ENCODE measurements around the gene MYO3B.
"Not testable (repeated sequence)": the region's sequence is repeated elsewhere in the genome, so short reads cannot be mapped to it uniquely, and the experiment has no call there.

MYO3B gene

DNA sequence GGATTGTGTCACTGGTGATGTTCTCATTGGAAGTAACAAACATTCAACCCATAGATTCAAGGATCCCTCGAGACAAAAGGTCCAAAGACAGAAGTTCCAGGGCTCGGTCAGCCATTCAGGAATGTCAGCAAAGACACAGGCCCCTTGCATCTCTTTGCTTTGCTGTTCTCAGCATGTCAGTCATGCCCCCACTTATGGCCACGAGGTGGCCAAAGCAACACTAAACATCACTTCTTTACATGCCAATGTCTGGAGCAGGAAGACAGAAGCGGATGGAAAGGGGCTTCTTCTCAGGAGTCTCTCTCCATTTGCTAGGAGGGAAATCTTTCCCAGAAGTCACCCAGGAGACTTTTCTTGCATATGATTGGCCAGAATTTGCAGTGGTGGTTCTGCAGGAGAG, 345.6 kb downstream of the MYO3B start:
- DNase-seq: no peak

DNA sequence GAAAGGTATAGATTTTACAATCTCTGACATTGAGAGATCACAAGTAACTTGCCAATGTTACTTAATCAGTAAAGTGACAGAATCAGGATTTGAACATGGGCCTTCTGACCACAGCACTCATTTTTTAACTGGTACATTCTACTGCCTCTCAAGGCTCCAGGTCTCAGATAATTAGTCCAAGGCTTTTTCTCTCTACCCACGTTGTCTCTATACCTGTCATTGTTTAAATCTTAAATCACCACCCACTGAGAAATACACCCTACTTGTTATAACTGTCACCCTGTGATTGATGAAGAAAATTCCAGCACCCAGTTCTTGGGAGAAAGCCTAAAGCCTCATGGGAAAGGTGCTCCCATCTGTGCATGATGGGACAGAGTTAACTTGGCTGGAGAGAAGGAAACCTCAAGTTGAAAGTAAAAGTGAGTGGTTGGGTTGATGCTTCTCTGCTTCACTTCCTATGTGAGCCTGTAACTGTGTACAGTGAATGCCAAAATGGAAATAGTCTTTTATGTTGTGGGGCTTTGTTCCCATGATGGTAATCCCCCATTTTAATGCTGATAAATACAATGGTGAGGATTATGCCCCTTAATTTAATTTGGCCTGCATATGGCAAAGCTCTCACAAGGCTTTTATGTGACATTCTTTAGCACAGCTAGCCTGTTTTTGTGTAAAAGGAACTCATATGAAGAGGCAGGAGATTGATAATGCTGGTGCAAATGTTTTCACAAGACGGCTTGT, 347.1 kb downstream of the MYO3B start:
- no peak for DNase-seq

DNA sequence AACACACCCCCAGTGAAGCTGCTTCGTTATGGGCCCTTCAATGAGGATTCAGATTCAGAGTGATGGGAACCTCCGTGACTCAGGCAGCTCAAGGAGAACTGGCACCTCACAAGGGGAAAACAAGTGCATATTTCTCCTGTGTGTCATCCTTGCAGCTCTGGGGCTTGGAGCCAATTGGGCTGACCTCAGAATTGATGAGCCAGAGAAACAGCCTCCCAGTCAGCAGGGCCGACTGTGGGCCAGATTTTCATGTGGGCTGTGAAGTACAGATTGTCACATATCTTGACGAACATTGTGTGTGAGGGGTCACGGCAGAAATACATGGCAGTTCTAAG, 347.6 kb downstream of the MYO3B start:
- DNase-seq: peak; percentile 47

DNA sequence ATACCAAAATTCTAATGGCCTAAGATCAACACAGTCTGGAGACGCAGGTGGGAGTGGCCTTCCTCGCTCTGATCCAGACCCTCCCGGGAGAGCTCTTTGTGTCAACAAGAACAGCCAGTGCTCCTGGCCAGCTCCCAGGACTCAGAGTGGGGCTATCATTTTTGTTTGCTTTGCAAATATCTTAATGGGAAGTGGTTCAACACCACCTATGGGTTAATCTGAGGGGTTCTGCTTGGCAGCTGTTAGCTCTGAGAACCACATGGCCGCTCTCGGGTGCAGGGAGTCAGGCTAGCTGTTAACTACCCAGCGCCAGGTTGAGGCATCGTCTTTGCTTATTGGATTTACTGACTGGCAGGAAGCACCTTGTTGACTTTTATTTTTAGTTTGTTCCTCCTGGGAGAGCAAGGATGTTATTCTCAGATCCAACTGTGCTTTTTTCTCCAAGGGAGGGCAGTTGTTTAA, 352.4 kb downstream of the MYO3B start:
- DNase-seq: no peak

DNA sequence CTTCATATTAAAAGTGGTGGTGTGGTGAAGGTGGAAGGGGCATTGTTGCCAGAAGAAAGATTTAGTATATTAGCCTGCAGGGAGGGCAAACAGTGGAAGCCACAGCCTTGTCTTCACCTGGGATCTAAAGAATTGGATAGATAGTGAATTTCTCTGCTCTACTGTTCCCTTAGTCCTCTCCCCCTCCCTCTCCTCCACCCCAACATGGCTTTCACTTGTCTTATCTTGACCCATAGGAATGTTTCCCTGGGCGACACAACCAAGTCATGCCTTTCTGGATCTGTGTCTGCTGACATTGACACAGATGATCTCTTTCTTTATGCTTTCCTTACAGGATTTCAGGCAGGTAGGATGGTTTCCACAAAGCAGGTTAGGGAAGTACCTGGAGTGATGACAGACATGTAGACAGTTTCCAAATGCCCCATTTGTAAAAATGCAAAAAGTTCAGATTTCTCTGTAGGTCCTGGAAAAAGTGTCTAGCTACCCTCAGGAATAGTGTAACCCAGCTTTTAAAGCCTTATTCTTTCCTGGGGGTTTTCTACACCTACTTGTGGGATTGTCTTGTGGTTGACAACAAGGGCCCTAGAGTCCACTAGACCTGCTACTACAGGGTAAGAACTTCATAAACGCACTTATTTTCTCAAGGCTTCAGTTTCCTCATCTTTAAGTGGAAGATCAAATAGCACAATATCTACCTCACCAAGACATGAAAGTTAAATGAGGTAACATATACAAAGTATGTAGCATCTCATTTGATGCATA, 353.0 kb downstream of the MYO3B start:
- no peak for DNase-seq

DNA sequence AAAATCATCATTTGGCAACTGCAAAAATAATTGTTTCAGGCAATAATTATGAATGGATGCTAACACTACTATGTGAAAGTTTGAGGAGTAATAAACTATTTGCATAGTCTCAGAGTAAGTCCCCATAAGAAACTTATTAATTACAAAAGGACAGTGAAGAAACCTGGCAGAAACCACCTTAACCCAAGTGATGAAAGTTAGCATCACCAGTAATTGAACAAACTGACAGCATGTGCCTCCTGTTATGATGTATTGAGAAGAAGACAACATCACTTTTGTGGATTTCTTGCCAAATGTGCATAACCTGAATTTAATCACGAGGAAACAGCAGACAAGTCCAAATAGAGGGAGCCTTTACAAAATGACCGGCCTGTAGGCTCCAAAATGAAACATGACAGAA, 353.9 kb downstream of the MYO3B start:
- DNase-seq: no peak

DNA sequence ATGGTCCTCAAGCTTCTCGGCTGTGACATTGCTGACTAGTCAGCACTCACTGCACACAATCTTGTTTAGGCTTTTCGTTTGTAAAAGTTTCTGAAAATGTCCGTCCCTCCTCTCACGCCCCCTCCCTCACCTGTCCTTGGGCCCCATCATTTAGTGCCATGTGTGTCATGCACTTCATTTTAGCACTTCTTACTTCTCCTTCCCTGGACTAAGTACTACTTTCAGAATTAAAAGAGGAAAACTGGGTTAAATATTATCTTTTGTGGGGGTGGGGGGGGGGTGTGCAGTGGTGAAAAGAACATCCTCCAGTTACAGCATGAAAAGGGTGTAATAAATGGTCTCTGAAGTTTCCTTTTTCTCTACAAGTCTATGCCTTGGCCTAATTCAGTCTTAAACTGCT, 355.2 kb downstream of the MYO3B start:
- no peak for DNase-seq

DNA sequence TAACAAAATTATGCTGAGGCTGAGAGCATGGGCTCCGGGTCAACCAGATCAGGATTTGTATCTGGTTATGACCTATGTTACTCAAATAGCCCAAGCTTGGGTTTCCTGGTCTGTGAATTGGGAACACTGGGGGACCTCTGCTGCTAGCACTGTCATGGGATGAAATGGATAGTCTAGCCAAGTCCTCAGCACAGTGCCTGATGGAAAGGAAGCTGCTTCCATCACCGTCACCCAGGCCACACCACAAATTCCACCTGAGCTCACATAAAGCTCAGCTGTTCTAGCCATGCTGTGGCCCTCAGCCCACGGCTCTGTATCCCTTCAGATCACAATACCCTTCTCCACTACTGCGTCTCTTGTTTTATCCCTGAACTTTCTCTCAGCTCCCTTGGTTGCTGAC, 357.6 kb downstream of the MYO3B start:
- DNase-seq: no peak

DNA sequence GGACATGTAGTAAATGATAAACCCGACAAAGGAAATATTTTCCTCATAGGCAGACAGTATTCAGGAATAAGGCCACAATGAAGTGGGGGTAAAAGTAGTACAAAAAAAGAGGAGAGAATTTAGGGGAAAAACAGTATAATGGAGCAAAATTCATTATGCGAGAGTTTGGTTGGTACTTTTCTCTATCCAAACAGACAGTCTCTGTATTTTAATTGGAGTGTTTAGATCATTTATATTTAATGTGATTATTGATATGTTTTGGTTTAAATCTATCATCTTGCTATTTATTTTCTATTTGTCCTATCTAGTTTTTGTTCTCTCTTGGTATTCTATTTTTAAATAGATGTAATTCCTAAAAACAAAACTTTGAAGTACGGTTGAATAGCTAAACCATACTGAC, 366.9 kb downstream of the MYO3B start:
- no peak for DNase-seq

DNA sequence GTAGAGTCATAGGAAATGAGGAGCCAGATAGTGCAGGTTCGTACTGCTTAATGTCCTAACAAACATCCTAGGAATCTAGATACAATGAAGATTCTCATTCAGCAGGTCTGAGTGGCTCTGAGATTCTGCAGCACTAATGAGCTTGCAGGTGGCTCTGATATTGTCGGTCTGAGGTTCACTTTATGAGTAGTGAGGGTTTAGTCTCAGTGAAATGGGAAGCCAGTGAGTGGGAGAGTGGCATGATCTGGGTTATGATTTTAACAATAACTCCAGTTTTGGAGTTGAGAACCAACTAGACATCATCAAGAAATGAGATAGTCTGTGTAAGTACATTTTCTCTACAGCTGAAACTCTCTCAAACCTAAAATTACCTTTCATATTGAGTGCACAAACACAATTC, 370.4 kb downstream of the MYO3B start:
- DNase-seq: no peak

DNA sequence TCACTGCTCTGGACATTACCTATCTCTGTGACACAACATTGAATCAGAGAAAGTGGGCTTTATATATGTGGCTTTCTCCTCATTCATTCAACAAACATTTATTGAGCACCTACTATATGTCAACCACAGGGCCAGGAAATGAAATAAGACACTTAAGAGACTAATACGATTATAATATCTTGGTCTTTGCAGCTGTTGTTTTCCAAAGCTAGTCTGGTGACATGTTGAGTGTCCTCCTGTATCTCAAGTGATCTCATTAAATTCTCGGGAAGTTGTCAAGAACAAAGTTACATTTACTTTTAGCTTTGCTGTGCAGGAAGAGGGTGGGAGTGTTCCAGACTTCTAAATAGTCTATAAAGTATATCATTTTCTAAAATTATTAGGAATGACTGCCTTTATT, 372.6 kb downstream of the MYO3B start:
- DNase-seq: no peak

DNA sequence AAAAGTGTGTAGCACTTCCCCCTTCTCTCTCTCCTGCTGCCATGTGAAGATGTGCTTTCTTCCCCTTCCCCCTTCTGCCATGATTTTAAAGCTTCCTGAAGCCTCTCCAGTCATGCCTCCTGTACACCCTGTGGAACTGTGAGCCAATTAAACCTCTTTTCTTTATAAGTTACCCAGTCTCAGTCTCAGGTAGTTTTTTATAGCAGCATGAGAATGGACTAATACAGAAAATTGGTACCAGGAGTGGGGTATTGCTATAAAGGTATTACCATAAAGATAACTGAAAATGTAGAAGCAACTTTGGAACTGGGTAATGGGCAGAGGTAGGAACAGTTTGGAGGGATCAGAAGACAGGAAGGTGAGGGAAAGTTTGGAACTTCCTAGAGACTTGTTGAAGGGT, 374.0 kb downstream of the MYO3B start:
- DNase-seq: not testable (repeated sequence)

DNA sequence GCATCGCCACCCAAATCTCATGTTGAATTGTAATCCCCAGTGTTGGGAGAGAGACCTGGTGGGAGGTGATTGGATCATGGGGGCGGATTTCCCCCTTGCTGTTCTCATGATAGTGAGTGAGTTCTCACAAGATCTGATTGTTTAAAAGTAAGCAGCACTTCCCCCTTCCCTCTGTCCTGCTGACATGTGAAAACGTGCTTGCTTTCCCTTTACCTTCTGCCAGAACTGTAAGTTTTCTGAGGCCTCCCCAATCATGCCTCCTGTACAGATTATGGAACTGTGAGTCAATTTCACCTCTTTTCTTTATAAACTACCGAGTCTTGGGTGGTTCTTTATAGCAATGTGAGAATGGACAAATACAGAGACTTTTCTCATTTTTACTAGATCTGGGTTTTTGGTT, 375.8 kb downstream of the MYO3B start:
- DNase-seq: no peak

DNA sequence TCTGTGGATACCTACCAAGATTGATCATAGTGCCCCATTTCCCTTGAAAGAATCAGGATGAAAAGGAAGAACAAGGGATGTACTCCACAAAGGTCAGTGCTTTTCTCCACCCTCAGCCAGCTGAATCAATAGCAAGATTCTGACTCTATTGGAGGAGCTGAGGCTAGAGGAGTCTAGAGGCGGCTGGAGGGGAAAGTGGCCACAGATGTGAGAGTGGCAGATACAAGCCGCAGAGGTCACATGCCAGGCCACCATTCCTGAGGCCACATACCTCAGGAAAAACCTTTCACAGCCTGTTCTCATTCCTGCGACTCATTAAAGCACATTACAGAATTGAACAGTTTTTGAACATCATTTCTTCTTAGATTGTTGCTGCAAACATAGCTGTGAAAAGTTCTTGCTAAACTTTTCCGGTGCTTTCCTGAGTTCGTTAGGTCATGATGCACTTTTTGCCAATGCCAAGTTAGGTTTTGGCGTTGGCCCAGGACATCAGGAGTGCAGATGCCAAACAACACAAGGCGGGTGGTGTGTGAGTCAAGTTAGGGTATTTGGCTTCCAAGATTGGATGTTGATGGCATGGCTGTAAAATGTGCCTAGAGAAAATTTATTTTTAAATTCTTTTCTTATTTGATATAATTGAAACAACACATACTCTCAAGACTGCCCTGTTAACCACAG, 376.5 kb downstream of the MYO3B start:
- peak; percentile 46 for DNase-seq

DNA sequence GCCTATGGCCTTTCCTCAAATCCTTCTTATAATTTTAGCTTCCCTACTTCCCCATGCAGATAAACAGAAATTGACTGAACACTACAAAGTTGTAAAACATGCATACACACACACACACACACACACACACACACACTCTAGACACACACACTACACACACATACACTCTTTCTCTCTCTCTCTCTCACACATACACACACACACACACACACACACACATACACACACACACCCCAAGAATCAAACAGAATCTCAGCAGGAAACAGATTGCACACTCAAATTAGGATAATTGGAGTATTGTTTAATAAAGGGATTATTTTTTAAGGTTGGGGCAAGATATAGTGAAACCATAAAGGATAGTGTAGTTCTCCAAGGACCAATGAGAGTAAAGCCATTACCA, 385.0 kb downstream of the MYO3B start:
- DNase-seq: no peak

DNA sequence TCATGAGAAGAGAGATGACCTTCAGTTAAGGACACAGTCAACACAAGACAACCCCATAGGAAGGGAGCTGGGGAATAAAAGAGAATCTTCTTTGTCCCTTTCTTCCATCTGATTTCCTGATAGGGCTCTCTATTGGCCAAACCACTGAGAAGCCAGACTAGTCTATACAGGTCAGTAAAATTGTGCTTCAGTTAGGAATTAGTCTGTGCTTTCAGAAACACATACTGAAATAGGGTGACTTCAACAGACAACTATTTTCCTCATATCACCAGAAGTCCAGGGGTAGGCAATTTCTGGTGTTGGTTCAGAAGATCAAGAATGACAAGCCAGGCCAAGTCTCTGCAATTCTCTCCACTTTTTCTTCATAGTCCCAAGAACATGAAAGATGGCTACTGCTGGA, 385.5 kb downstream of the MYO3B start:
- no peak for DNase-seq

DNA sequence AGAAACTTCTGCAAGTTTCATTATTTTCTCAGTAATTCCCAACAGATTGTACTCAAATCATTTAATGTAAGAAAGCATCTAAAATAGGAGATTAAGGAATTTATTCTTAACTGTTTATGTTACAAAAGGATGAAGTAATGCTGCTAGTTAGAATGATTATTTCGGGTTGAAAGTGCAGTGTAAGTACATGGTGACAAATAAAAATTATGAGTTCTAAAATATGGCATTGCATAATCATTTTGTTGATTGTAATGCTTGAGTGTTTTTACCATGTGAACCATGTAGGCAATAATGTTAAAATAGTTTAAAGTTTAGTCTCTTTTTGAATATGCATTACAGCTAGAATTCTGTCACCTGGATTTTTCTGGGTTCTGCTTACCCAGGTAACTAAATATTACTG, 388.2 kb downstream of the MYO3B start:
- DNase-seq: no peak

DNA sequence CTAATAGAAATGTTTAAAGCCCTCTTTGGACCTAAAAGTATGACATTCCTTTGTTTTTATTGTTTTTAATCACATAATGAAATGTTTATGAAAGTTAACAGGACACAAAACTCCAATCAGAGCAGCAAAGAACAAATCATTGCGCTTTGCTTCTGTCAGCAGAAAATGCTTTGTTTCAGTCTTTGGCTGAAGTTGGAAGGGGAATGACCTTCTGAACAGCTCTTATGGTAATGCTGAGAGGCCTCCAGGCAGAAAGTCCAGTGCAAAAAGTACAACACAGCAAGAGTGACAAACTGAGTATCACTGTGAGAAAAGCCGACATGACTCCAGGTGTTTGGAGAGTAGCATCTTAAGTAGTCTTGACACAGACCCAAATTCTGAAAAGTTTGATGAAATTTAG, 389.5 kb downstream of the MYO3B start:
- DNase-seq: no peak

DNA sequence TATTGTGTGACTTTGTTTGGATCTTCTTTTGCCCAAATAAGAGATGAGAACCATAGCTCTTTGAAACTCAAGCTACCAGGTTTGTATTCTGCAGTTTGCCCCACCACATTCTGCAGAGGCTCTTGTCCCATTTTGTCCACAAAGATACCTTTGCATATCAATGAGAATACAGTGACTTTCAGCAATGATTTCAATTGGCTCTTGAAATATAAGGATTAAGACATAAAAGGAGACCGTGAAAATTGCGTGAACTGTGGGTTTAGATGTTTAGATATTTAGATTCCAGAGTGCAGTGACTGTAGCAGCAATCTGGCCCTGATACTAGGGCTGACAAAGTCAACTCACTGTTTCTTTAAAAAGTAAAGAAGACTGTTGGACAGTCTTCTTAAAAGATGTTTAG, 390.6 kb downstream of the MYO3B start:
- DNase-seq: no peak

DNA sequence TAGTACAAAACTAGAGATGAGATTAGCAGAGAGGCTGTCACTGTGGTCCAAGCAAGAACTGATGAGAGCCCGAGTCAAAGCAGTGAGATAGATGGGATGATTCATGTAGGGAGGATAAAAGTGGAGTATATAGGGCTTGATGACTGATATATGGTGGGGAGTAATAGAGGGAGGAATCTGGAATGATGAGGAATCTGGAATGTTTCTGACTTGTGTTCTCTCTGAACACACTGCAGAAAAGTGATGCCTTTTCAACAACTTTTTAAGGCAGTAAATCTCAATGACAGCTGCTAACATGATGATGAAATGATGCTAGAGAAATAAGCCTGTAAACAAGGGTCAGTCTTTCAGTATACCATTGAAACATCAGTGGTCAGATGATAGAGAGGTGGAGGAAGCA, 393.7 kb downstream of the MYO3B start:
- no peak for DNase-seq

DNA sequence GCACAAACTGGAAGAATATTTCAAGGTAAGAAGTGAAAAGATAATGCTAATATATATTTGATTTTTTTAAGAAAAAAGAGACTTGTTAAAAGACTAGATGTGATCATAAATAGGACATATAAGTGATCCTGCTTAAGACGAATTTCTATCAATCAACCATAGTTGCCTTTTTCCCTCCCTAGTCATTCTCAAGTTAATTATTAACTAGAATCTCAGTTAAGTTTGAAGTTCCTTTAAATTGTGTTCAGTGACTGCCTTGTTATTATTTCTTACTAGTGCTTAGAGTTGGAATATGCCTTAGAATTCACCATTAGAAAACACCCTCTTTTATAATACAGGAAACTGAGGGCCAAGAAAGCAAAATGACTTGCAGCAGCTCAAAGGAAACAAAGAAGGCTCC, 395.7 kb downstream of the MYO3B start:
- no peak for DNase-seq

DNA sequence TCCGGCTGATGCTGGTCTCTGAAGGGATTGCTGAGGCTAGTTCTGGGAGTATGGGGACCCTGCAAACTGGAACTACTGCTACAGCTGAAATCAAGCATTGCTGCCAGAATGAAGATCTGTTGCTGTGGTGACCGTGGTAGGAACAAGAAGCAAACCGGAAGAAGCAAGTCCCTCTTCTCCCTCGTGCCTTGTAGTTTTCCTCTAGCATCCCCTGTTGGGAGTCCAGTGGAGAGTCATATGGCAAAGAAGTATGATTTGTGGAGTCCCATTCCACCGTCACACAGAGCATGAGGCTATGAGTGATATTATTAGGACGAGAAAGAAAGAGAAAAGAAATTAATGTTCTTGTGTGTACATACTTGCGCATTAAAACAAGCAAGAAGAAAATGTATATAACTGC, 398.3 kb downstream of the MYO3B start:
- no peak for DNase-seq

DNA sequence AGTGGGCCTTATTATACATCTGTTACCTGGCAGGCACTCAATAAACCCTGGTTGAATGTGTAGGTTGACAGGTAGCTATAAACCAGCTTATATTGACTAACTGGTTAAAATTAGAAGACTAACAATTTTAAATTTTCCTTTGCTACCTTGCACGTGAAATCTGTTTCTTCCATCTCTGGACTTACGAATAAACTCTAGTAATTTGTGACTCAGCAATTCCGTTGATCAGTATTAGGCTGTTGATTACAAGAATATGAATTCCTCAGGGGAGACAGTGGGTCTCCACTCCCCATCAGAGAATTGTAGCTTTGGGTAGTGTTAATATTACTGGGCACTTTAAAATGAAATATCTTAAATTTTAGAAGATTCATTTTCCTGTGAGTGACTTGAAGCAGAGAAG, 399.4 kb downstream of the MYO3B start:
- no peak for DNase-seq

DNA sequence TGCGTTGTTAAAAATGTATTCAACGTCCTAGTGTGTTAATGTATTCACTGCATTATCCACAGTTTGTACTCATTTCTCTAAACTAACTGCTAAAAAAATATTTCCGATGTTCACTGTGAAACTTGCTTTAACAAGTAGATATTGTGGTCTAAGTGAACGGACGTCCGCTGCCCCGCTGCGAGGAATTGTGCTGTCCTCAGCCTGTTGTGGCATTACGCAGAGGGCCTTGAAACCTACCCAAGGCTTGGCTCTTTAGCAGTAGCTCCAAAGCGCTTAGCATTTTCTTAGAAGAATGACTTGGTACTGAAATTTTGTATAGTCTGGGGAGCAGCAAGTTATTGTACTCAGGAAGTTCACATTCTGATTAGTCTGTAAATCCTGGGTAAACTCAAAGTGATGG, 400.7 kb downstream of the MYO3B start:
- no peak for DNase-seq

Data from GOT3 (cell line).